GM04503 (cell line): ENCODE results near the gene FRMD1.

Experiments used
- DNase-seq: peaks from one replicate; pipeline ENCODE4 v3.0.0-alpha.2; 2012; ENCODE audit warnings: low read depth

The FRMD1 gene

GRCh38 chr6:168043193-168043847, 35.7 kb downstream of the FRMD1 start:
- DNase-seq, result no peak

- no peak for DNase-seq
Observed at GRCh38 chr6:168042426-168043192, 36.4 kb downstream of the FRMD1 start.

- DNase-seq, result no peak
Observed at GRCh38 chr6:168041928-168042327, 37.1 kb downstream of the FRMD1 start.

GRCh38 chr6:168040856-168041496, 38.0 kb downstream of the FRMD1 start:
- no peak for DNase-seq

- no peak for DNase-seq
Observed at GRCh38 chr6:168039849-168040248, 39.2 kb downstream of the FRMD1 start.

- DNase-seq, result no peak
Observed at GRCh38 chr6:168039301-168039700, 39.7 kb downstream of the FRMD1 start.

GRCh38 chr6:168038576-168039140, 40.4 kb downstream of the FRMD1 start:
- no peak for DNase-seq

GRCh38 chr6:168037856-168038255, 41.2 kb downstream of the FRMD1 start:
- no peak for DNase-seq

GRCh38 chr6:168037242-168037641, 41.8 kb downstream of the FRMD1 start:
- DNase-seq, result no peak

GRCh38 chr6:168035661-168036545, 43.1 kb downstream of the FRMD1 start:
- DNase-seq, result no peak

GRCh38 chr6:168035098-168035660, 43.8 kb downstream of the FRMD1 start:
- no peak for DNase-seq

- DNase-seq, result no peak
Observed at GRCh38 chr6:168034537-168034936, 44.5 kb downstream of the FRMD1 start.

GRCh38 chr6:168033791-168034190, 45.2 kb downstream of the FRMD1 start:
- no peak for DNase-seq

- DNase-seq, result no peak
Observed at GRCh38 chr6:168032005-168032760, 46.8 kb downstream of the FRMD1 start.

GRCh38 chr6:168031411-168031971, 47.5 kb downstream of the FRMD1 start:
- DNase-seq, result no peak

GRCh38 chr6:168030908-168031307, 48.1 kb downstream of the FRMD1 start:
- DNase-seq, result no peak

- no peak for DNase-seq
Observed at GRCh38 chr6:168030218-168030746, 48.7 kb downstream of the FRMD1 start.

GRCh38 chr6:168029459-168030217, 49.4 kb downstream of the FRMD1 start:
- no peak for DNase-seq

GRCh38 chr6:168028181-168028580, 50.8 kb downstream of the FRMD1 start:
- DNase-seq, result no peak
